Epithelial cell of prostate (primary cell): Measurements from ENCODE around the gene LGR6.
"Not testable (repeated sequence)": the region's sequence is repeated elsewhere in the genome, so short reads cannot be mapped to it uniquely, and the experiment has no call there.

Source experiments
- DNase-seq: peaks from one replicate; pipeline ENCODE4 v3.0.0-alpha.2; 2011; ENCODE audit warnings: low read depth, low spot score
- H3K27ac ChIP-seq: fragments of 450-650 bp; 2 replicates; pipeline ENCODE4 v1.5.1; 2017; ENCODE audit warnings: mild to moderate bottlenecking

LGR6 gene

DNA sequence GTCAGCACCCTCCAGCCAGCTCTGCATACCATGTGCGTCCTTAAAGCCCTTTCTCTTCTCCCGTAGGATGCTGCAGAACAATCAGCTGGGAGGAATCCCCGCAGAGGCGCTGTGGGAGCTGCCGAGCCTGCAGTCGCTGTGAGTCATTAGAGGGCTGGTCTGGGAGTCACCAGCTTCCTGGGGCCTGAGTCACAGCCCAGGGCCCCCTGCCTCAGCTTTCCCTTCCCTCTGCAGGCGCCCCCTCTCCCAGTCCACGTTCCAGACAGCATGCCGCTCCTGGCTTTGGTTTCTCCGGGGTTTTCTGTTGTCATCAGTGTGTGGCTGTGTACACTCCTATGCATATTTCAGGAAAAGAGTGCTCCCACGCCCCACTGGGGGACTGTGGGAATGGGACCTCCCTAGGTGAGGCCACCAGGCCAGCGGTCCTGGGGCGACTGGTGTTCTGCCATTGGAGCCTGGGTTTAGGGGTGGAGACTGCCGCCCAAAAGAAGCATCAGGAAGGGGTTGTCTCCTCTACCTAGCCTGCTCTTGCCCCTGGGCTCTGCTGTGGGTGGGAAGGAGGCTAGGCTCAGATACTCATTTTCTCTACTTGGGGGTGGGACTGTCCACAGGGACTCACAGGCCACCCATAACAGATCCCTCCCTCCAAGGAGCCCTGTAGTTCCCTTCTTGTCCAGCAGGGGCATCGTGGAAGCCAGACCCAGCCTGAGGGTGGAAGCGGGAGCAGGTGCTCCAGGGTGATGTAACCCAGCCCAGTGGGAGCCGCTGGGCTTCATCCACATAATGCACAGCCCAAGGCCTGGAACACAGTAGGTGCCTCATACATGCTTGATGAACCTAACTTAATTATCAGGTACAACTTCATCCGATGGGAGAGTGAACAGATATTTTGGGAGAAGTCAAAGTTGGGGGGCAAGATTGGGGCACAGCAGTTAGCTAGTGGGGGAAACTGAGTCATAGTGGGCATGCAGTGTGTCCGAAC is 42.5 kb downstream of the LGR6 start:
- peak overlapping the region; percentile 69 for H3K27ac ChIP-seq

DNA sequence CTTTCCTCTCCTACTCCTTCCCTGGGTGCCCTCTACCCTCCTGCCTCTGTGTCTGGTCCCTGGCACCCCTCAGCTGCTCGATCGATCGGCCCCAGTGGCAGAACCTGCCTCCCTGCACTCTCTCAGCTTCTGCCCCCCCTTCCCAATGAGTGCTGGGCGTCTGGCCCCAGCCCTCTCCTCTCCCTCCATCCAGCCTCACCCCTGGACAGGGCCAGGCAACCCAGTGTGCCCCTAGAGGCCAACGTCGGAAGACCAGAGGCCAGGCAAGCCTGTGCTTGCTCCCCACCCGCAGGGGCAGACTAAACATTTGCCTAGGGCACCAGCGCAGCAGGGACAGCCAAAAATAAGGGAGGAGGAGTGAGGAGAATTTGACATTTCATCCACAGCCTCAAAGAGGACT is 43.5 kb downstream of the LGR6 start:
- no peak for DNase-seq
- no peak overlapping the region for H3K27ac ChIP-seq

More for the DNA sequence above, 42.5 kb downstream of the LGR6 start:
- peak; percentile 72 for DNase-seq

DNA sequence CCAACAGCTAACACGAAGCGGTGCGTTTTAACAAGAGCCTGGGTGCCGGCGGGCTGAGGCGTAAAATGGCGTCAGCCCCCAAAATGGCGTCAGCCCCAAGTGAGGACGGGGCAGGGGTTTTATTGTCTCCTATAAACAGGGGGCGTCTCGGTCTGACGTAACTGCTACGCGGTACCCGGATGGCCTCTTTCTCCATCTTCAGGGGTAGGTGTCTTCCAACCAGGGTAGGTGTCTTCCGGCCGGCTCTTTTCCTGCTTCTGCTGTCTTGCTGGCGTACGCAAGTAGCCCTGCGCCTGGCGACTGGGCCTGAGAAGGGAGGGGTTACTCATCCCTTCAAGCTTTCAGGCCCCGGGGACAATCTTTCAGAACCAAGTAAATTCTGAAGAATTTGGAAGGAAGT is 45.3 kb downstream of the LGR6 start:
- DNase-seq: no peak
- H3K27ac ChIP-seq: no peak overlapping the region

DNA sequence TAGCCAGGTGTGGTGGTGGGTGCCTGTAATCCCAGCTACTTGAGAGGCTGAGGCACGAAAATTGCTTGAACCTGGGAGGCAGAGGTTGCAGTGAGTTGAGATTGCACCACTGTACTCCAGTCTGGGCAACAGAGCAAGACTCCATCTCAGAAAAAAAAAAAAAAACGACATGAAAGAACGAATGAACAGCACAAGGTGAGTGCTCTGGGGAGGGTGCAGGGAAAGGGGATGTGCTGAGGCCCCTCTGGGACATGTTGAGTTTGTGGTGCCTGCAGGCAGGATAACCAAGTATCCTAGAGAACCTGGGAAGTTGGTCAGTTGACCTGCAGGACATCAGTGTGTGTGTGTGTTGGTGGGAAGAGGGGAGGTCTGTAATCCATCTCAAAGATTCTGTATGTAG is 46.6 kb downstream of the LGR6 start:
- H3K27ac ChIP-seq, DNase-seq: not testable (repeated sequence)

DNA sequence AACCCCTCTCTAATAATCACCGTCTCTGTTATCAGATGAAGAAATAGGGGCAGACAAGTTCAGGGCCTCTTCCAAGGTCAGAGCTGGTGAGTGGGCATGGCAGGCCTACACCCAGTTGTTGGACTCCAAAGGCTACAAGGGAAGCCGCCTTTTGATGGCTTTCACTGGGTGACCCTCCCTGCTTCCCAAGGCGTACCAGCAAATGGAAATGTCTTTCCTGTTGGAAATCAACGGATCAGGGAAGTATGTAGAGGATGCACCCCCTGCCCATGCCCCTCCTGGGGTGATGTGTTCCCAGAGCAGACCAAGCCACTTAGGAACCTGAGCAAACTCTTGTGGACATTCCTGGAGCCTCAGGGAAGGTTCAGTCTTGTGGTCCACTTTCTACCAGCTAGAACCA is 47.4 kb downstream of the LGR6 start:
- H3K27ac ChIP-seq: no peak overlapping the region
- DNase-seq: no peak

DNA sequence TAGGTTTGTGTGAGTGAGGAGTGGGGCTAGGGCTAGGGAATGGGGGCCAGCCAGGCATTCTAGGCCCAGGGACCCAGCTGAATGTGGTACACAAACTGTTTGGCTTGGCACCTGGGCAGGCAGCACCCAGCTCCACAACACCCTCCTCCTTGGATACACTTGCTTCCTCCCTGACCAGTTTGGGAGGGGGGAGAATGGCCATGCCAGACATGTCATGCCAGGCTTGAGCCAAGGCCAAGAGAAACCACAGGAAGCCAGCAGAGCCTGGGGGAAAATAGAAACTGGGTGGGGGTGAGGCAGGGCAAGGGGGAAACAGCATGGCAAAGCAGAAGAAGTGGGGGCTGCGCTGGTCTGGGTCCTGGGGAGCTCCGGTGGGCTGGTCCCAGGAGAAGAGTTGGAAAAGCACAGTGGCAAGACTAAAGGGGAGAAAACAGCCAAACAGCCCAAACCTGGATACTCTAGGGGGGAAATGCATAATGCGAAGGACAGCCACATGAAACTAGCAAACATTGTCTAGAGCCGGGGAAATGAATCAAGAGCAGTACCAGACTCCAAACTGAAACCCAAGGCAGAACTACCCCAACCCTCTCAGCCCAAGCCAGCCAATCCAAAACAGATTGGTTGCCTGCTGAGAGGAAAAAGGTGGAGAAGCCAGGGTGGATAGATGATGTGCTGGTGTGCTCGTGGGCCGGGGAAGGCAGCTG is 47.9 kb downstream of the LGR6 start:
- no peak for DNase-seq

DNA sequence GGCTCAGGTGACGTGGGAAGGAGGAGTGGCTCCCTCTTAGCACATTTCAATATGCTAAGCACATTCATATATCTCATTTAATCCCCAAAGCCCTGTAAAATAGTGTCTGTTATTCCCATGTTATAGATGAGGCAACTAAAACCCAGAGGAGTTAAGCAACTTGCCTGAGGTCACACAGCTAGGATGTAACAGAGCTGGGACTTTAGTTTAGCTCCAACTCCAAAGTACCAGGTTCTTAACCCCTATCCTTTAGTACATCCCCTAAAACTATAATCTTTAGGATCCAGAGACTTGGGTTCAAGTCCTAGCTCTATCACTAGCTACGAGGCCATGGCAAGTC is 48.5 kb downstream of the LGR6 start:
- DNase-seq: no peak
- no peak overlapping the region for H3K27ac ChIP-seq

More for the DNA sequence above, 47.9 kb downstream of the LGR6 start:
- H3K27ac ChIP-seq: no peak overlapping the region

DNA sequence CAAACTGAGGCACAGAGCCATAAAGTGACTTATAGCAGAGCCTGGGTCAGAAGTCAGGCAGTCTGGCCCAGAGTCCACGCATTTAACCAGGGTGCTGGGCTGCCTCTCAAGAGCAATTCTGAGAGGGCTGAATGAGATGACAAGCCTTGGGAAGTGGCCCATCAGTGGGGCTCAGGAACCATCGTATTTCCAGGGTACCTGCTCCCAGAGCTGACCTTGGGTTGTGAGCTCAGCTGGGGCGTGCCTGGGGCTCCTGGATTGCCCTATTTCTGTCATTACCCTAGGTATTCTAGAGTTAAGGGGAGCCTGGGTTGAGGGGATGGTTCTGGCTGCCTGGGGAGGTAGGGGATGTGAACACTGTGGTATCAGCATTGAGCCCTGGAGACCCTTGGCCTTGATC is 49.4 kb downstream of the LGR6 start:
- H3K27ac ChIP-seq: no peak overlapping the region
- no peak for DNase-seq

DNA sequence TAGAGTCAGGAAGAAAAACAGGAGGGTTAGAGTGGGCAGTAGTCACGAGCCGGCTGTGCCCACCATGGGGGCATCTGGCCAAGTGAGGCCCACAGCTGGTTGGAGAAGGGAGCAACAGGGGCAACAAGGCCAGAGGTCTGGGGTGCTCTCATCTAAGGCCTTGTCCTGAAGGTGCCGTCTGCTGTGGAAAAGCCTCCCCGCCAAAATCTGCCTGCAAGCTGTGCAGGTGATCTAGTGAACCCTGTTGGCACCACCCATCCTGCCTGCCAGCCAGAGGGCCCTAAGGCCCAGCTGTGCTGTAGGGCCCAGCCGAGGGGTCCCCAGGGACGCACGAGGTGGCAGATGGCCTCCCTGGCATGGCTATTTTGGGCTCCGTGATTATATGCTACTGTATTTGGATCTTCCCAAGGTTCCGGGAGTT is 51.3 kb downstream of the LGR6 start:
- DNase-seq: no peak

DNA sequence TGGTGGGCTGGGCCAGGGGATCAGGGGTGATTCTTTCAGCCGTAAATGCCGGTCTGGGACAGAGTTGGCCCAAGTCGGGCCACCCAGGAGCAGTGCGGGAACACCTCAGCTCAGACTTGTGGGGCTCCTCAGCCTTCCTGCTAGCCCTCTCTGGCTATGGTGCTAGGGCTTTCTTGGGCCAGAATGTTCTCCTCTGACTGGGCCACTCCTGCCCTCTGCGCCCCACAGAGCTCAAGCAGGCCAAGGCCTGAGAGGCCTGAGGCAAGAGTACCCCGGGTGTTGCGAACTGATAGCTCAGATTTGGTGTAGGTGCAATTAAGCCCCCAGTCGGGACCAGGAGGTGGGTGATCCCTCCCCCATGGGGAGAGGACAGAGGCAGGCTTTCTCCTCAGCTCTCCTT is 51.8 kb downstream of the LGR6 start:
- DNase-seq: no peak
- no peak overlapping the region for H3K27ac ChIP-seq

More for the DNA sequence above, 51.3 kb downstream of the LGR6 start:
- no peak overlapping the region for H3K27ac ChIP-seq

DNA sequence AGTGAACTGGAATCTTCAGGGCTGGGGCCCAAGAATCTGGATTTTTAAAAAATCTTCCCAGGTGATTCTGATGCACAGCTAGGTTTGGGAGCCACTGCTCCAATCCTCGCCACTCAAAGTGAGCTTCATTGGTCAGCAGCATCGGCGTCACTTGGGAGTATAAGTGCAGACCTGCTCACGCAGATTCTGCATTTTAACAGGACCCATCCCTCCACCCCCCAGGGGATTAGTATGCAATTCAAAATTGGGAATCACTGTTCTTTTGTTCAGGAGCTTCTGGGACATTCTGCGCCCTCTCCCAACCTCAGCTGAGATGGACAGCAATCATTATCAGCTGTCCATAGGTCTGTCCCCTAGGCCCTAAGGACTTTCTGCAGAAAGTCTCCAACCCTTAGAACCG is 53.5 kb downstream of the LGR6 start:
- DNase-seq: no peak
- H3K27ac ChIP-seq: no peak overlapping the region

DNA sequence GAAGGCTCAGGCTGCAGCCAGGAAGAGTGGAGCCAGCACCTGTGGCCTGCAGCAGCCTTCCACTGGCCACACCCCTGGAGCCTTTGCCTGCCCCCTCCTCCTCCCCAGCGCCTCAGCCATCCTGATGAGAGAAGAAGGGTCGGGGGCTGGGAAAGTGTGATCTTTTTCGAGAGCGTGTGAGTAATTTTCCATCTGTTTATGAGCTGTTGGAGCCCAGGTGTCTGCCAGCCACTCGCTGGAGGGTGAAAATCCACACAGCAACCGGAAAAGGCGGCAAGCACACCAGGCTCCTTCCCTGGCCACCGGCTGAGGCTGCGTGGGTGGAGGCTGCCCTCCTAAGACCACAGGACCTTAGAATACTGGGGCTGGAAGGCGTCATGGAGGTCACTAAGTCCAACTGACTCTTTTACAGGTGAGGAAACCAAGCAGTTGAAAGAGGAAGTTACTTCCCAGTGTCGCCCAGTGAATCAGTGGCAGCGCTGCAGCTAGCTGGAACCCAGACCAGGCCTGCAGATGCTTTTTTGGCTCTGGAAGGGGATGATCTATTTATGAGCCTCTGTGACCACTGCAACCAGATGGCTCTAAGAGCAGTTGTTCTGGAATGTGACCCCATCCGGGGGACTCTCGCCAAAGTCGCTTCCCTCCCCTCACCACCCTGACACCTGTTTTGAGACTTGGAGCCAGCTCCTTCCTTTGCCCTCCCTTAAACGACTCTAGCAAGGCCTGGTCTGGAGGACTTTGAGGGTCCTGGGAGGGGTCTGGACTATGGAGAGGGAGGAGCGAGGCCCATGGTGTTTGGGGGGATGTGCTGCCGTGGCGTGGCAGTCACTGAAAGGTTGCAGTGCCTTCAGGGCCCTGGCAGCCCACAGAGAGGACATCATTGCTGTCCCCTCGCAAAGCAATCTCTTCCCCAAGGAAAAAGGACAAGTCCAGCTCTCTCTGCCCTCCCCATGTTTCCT is 54.5 kb downstream of the LGR6 start:
- no peak overlapping the region for H3K27ac ChIP-seq
- no peak for DNase-seq

DNA sequence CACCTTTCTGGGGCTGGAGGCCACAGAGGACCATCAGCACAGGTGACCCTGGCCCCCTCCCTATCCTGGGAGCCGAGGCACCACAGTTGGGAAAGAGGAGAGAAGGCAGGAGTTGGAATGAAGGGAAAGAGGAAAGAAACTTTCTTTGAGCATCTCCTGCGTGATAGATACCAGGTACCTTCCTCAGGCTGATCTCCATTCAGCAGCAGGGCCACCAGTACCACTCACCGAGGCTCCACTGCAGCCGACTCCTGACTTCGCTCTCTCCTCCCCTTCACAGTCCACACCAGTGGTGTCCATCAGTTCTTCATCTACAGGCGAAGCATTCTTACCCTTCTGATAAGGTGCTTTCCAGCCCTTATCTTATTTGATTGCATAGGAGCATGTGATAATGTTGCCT is 55.3 kb downstream of the LGR6 start:
- no peak for DNase-seq
- H3K27ac ChIP-seq: no peak overlapping the region

DNA sequence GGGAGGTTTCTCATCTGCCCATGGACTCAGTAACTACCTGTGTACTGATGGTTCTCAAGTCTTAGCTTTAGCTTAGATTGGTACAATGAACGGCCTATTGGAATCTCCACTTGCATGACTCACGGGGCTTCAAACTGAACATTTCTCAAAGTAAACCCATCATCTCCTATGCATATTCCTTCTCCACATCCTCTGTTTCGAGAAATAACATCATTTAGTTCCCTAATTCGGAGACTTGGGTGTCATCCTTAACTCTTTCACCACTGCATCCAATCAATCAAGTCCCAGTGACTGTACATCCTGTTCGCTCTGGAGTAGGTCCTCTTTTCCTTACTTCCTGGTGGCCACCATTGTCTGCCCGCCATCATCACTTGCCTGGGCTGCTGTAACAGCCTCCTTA is 55.8 kb downstream of the LGR6 start:
- DNase-seq: no peak

DNA sequence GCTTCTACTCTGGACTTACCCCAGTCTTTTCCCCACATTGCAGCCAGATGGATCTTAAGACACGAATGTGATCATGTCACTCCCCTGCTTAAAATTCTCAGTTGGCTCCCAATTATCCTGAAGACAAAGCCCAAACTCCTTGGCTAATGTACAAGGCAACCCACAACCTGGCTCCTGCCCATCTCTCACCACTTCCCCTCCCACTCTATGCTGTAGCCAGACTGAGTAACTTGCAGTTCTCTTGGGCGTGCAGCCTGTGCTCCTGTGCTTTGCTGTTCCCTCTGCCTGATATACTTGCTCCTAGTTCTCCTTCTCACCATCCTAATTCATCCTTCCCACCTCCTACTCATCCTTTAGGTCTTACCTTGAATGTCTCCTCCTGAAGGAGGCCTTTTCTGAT is 56.2 kb downstream of the LGR6 start:
- no peak for DNase-seq
- H3K27ac ChIP-seq: no peak overlapping the region

More for the DNA sequence above, 55.8 kb downstream of the LGR6 start:
- no peak overlapping the region for H3K27ac ChIP-seq

DNA sequence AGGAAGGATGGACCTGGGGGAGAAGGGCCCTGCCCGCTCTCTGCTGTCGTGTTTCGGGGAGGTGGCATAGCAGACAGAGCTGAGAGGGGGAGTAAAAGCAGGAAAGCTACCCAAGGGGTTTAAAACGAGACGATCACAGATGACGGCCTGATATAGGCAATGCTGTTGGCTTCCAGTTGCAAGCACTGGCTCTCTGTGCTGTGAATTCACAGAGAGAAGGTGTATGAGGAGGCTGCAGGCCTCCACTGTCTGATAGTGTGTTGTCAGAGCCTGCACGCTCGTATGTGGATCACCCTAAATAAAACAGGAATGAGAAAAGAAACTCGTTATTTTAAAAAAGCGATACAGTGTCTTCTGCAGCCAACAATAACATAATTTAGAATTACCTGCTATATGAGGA is 57.4 kb downstream of the LGR6 start:
- no peak overlapping the region for H3K27ac ChIP-seq
- no peak for DNase-seq

DNA sequence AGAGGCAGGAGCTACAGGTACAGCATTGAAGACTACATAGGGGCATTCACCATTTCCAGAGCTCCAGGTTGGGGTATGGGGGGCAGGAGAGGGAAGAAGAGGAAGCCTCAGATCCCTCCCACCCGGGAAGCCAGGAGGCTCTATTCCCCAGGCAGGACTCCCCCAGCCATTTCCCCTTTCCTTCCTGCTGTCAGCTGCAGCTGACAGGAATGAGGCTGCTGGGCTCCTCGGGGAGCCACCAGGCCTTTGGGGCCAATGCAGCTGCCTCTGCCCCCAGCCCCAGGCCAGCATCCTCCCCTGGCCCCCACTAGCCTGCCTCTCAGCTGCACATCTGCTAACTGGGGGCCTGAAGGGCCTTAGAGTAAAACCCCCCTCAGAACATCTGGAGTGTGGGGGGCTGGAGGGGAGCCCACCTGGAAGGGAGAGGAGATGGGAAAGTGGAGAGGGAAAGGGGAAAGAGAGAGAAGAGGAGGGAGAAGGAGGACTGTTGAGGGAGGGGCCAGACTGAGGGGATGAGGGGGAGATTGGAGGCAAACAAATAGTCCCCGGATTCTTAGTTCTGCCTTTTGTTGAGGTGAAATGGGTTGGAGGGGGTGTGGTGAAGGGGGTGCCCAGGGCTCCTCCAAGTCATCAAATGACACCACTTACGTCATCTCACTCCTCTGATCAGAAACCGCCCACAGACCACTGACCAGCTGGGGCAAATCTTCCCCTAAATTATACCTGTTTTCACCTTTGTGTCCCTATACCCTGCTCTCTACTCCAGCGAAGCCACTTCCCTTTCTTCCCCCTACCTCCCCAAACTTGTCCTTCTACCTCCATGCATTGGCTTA is 58.0 kb downstream of the LGR6 start:
- DNase-seq: no peak

DNA sequence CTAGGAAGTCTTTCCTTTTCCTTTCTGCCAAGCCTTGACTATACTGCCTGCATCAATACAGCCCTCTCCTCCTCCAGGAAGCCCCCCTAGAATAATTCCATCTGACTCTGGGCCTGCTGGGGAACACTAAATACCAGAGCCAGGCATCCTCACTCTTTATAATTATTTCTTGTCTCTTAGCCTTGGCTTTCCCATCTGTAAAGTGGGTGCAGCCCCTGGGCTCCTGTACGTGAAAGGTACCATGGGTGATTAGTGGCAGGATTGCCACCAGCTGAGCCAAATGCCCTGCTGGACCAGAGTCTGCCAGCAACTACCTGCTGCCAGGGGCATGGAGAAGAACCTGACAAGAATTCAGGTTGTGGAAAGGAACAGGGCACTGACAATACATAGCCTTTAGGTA is 58.7 kb downstream of the LGR6 start:
- no peak overlapping the region for H3K27ac ChIP-seq
- DNase-seq: no peak

More for the DNA sequence above, 58.0 kb downstream of the LGR6 start:
- H3K27ac ChIP-seq: no peak overlapping the region

DNA sequence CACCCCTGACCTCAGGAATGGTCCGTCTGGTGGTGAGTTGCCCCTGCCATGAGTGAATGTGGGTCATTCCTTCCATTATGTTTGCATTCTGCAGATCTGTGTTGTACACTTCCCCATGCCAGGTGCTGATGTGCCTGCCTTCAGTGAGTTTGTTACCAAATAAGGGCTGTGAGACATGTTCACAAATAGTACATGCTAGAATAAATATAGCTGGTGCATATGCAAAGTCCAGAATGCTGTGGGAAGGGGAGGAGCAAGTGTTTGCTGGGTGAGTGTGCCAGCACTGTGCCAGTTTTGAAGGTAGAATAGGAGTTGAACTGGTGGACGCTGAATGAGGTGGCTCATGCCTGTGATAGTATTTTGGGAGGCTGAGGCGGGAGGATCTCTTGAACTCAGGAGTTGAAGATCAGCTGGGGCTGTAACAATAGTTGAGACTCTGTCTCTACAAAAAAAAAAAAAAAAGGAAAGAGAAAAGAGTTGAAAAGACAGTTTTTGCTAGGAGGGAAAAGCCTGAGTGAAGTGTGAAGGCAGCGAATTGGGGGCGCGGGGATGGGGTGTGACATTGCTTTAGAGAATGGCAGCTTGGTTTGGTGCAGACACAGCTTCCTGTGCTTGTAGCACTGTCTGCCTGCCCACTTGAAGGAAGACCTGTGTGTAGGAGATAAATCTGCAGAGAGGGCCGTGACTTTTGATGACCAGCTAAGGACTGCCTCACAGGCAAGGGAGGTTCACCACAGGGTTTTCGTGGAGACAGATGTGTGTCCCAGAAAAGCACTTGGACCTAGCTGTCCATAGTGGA is 61.1 kb downstream of the LGR6 start:
- no peak overlapping the region for H3K27ac ChIP-seq
- DNase-seq: no peak
